Mesenteric fat pad (tissue), 1 donor: ENCODE measurements around the gene ZNF282. TPM values are rescaled to one million over a fixed set of nuclear protein-coding genes. Genes with fewer than 3 reads are reported as not detected.

ENCODE experiments used
- DNase-seq: peaks from one replicate; pipeline ENCODE4 v3.0.0-alpha.2; 2020; ENCODE audit warnings: low spot score
- total RNA-seq: library from RNA; stranded (reverse); fragmentation: NEBNext Ultra II Directional; extraction: Animal tissue kit (Norgen Biotek cat#: 25700); gene quantifications from one replicate; pipeline ENCODE4 v1.2.1, GENCODE V29; 2021
- donor health status: DM: yes; HTN: yes; CAD: no.

Gene ZNF282
- total RNA-seq, 1 donor from 2014 or later = 19.1 TPM

DNA sequence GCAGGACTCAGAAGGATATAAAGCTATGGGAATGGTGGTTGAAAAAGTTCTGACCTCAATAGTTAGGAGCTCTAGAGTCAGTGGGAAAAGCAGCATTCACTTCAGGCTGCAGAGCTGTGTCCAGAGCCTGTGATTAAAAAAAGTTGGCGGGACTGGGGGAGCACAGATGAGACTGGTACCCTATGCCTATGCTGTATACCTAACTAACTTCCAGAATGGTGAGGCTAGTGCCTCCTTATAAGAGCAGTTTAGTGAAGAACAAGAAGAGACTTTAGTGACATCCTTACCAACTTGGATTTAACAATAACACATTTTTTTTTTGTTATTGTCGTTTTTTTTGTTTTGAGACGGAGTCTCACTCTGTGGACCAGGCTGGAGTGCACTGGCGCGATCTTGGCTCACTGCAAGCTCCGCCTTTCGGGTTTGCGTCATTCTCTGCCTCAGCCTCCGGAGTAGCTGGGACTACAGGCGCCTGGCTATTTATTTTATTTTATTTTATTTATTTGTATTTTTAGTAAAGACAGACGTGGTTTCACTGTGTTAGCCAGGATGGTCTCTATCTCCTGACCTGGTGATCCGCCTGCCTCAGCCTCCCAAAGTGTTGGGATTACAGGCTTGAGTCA, 6.6 kb upstream of the ZNF282 start:
- no peak for DNase-seq

DNA sequence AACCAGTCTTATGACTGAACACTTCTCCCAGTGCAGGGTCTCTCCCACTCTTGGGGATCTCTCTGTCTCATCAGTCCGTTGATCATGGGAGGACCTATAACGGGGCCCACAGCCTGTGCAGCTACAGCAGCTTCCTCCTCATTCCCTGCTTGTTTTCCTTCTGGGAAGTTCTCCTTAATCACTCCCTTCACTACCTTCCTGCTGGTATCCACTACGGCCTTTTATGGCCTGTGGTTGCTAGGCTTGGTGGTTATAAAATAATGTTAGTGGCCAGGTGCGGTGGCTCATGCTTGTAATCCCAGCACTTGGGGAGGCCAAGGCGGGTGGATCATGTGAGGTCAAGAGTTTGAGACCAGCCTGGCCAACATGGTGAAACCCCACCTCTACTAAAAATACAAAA, 3.5 kb upstream of the ZNF282 start:
- DNase-seq = peak; percentile 14

DNA sequence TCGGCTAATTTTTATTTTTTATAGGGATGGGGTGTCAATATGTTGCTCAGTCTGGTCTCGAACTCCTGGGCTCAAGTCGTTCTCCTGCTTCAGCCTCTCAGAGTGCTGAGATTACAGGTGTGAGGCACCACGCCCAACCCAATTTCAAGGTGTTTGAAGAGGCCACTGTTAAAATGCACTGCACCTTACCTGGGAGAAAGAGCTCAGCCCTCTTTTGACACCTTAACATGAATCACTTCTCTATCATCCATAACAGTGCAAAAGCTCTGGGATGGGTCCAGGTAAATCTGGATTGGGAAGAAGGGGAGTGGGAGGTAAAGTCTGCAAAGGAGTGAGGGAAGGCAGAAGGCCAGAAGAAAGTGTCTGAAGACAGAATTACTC, 557 bp upstream of the ZNF282 start:
- no peak for DNase-seq

DNA sequence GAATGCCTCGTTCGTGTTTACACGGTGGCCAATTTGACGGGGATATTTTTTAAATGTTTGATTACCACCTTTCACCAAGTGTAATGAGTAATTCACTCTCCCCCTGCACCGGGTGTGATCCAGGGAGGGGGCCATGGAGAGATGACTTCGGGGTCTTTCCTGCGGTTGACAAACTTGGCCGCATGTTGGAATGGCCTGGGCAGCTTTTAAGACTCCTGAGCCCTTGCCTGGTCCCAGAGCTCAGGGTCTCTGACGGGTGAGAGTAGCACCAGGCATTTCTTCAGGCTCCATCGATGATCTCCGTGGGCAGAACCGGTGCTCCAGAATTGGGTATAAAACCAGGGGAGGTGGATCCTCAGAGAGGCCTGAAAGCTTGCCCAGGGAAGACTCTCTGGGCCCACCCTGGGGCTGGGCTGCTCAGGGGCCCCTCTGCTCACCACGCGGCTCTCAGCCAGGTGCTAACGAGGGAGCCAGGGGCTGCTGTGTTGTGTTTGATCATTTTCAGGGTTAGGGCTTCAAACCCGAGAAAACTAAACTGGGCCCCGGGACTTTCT, 882 bp downstream of the ZNF282 start:
- no peak for DNase-seq

DNA sequence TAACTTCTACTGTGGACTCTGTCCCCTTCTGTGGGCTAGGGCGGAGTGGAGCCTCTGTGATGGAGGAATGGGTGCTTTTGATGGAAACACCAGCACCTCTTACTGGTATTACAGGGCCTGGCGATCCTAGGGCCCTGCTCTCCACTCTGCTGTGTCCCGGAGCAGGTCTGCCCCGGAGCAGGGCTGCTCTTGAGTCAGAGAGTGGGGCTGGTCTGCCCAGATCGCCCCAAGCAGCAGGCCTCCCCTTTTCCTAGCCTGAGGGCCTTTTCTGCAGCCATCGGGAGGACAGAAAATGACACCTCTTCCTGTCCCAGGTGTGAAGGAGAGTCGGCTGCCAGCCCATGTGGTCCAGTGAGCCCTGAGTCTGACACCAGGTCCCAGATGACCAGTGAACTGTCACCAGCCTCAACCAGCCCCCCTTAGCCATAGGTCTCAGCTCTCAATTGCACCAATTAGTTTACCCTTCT, 1.4 kb downstream of the ZNF282 start:
- DNase-seq = no peak

DNA sequence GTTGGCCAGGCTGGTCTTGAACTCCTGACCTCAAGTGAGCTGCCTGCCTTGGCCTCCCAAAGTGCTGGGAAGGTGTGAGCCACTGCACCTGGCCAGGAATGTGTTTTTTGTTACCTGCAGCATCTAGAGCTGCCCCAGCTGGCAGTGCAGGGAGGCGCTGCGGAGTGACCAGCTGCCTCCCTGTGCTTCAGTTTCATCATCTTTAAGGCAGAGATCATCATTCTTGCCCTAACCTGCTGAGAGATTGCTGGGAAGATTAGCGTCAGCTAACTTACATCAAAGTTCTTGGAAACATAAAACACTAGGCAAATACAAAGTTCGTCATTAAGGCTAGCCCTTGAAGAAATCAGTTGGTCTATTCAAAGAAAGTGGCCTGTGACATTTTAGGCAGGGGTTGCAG, 2.3 kb downstream of the ZNF282 start:
- DNase-seq = no peak

DNA sequence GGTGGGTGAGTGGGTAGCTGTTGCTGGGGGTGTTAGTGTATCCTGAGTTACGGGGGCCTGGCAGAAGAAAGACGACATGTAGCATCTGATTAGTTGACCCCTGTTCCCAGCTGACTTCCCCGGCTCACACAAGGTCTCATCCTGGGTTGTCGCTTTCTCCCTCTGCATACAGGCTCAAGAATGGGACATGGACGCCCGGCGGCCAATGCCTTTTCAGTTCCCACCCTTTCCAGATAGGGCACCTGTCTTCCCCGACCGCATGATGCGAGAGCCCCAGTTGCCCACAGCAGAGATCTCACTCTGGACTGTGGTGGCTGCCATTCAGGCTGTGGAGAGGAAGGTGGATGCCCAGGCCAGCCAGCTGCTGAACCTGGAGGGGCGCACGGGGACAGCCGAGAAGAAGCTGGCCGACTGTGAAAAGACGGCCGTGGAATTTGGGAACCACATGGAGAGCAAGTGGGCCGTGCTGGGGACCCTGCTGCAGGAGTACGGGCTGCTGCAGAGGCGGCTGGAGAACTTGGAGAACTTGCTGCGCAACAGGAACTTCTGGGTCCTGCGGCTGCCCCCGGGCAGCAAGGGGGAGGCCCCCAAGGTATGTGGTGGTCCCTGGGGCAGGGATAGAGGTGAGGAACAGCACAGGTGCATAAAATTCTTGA, 2.9 kb downstream of the ZNF282 start:
- no peak for DNase-seq

DNA sequence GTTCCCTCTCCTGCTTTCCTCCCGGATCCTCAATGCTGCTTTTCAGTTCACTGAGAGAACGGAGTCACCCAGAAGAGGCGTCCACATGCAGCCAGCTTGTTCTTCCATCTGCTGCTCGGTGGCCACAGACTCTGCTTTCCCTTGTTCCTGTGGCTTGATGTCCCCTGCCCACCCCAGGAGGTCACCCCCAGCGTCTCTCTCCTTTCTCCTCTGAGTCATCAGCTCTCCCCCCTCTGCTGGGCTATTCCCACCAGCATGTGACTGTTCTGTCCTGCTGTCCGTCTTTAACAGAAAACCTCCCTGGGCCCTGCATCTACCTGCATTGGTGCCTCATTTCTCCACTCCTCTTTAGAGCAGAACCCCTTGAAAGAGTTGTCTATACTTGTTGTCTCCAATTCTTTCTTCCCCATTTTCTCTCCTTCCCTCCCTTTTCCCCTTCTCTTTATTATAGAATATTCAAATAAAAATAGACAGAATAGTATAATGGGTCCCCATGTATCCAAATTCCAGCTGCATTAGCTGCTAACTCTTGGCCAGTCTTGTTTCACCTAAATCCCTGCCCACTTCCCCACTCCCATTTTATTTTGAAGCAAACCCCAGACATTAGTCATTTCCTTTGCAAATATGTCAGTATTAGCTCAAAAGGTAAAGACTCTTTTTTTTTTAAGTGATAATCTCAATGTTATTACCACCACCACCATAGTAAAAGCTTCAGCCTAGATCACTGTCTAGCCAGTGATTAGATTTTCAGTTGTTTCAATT, 4.1 kb downstream of the ZNF282 start:
- DNase-seq = no peak

DNA sequence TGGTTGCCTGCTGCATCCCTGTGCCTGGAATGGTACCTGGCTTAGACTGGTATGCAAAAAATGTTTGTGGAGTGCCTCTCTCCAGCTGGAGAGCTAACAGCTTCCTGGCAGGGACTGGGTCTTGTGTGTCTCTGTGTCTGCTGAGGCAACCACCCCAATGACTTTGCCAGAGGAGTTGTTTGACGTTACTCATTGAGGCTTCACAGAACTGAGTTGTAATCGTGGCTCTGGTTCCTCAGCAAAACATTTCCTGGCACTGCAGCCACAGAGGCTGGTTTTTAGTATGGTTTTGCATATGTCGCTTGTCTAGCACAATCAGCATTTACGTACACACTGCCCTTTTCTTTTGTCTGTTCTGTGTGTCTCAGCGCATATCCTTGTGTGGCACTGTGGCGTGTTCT, 7.5 kb downstream of the ZNF282 start:
- DNase-seq = no peak

DNA sequence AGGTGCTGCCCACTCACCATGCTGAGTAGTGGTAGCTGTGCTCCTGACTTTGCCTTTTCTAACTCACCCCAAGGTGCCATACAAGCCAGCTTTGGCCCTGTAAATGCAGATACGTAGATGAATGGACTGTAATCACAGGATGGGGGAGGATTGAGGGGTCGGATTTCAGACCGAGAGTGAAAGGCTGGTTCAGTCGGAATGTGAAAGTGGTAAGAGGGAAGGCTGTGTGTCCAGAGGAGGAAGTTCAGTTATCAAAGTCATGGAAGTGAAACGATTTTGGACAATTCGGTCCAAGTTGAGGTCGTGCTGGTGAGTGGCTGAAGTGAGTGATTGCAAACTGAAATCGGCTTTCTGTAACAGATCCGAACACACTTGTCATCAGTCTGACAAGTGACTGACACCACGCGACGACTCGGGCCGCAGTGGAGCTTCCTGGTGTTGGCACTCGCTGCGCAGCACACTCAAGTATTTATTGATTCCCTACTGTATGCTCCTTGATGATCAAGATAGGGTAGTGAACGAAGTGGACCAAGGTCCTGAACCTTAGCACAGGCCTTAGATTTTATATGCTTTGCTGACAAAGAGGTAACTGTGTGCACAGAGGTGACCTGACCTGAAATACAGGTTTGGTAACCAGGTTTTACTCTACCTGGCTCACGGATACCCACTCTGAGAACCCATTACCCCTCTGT, 10.5 kb downstream of the ZNF282 start:
- DNase-seq = no peak

DNA sequence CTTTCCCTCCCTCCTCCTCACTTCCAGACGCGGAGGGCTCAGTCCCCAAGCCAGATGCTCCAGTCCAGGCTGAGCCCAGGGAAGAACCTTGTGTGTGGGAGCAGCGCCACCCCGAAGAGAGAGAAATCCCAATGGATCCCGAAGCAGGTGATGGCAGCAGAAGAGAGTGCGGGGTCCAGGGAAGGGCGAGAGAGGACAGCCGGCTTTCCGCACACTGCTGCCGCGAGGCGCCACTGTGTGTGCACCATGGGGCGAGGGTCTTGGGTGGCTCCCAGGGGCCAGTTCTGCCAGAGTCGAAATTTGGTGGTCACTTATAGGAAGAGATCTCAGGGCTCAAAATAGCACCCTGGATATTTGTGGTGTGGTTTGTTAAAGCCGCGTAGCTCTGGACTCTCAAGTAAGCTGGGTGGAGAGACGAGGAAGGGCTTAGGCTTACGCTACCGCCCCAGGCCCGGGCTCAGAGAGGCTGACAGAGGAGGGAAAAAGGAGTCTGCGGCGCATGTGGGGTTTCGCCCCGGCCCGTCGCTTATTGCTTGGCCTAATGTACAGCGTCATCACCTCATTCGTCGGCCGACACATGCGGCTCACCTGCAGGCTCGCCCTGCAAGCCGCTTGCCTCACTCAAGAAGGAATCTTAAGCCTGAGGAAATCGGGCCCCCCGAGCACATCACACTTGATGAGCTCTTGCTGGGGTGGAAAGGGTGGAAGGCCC, 12.1 kb downstream of the ZNF282 start:
- DNase-seq = no peak

DNA sequence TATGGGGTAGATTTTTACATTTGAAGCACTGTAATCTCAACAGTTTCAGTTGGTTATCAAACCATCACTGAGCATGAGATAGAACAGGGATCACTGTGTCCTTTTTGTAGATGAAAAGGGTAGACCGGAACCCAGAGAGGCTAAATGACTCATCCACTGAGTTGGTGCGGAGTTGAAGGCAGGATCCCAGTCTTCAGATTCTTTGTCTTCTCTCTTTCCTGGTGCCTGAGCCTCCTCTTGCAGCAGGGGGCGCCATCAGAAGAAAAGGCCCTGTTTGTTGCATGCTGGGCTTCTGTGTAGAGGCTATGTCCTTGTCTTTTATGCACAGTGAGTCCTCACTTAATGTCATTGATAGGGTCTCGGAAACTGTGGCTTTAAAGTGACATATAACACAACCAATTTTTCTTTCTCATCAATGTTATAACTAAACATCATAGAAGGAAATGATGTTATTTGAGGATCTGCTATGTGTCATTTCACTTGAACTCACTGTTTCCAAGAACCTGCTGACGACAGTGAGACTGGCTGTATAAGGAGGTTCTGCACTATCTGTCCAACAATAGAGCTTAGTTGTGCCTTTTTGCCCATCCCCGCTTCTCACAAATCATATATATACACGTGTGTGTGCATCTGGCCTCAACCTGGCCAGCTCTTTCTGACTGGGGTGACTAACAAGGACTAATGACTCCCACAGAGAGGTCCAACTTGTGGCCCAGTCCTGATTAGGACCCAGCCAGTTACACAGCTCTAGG, 14.3 kb downstream of the ZNF282 start:
- no peak for DNase-seq

DNA sequence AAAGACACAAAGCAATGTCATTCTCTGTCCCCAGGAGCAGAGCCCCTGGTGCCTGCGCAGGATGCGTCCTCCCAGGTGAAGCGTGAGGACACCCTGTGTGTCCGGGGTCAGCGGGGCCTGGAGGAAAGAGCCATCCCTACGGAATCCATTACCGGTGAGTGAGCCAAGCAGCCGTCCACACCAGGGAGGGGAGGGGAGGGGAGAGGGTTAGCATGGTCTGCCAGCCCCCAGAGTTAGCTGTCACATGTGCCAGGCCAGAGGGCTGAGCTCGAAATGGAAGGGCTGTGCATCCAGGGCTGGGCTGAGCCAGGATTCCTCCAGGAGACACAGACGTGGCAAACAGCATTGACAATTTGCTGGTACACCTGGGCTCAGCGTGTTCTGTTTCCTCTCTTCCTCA, 15.2 kb downstream of the ZNF282 start:
- no peak for DNase-seq

DNA sequence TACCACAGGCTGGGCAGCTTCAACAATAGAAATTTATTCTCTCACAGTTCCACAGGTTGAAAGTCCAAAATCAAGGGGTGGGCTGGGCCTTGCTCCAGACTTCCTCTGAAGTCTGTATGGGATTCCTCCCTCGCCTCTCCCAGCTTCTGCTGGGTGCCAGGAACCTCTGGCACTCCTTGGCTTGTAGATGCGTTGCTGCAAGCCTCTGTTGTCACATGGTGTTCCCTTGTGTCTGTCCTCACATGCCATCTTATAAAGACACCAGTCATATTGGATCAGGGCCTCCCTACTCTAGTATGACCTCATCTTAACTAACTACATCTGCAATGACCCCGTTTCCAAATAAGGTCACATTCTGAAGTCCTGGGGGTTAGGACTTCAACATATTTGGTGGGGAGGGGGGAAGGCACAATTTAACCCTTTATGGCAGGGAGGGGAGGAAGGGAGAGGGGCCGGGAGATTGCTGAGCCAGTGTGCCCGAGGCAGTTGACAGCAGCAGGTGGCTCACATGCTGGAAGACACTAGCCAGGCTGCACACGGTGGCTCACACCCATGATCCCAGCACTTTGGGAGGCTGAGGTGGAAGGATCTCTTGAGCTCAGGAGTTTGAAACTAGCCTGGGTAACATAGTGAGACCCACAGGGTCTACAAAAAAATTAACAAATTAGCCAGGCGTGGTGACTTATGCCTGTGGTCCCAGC, 18.8 kb downstream of the ZNF282 start:
- no peak for DNase-seq

DNA sequence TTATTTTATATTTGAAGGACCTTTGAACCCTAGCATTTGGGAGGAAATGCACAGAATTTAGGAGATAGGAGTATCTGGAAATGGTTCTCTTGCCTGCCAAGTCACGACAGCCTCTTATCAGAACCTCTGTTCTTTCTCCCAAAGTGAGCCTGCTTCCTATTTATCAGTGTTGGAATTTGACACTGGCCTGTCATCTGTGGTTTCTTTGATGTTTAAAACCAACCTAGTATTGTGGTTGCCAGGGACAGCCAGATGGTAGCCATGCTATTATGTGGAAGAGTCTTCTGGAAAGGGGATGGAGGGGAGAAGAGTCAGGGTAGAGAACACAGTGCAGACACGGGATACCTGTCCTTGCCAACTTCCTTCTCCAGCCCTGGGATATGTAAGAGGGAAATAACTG, 21.1 kb downstream of the ZNF282 start:
- no peak for DNase-seq

DNA sequence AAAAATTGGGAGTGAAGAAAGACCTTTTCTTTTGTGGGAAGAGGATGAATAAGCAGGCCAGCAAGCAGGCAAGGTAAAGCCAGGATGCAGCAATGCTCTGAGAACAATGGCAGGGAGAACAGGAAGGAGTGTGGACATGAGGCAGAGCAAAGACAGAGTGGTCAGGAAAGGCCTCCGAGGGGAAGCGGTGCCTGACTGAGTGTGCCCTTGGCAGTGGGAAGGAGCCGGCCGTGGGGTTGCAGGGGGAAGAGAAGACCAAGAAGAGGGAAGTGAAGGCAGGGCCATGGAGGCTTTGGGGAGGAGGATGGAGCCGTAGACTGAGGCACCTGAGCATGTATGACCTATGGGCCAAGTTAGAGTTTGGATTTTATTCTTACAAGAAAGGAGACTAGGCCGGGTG, 22.2 kb downstream of the ZNF282 start:
- no peak for DNase-seq

DNA sequence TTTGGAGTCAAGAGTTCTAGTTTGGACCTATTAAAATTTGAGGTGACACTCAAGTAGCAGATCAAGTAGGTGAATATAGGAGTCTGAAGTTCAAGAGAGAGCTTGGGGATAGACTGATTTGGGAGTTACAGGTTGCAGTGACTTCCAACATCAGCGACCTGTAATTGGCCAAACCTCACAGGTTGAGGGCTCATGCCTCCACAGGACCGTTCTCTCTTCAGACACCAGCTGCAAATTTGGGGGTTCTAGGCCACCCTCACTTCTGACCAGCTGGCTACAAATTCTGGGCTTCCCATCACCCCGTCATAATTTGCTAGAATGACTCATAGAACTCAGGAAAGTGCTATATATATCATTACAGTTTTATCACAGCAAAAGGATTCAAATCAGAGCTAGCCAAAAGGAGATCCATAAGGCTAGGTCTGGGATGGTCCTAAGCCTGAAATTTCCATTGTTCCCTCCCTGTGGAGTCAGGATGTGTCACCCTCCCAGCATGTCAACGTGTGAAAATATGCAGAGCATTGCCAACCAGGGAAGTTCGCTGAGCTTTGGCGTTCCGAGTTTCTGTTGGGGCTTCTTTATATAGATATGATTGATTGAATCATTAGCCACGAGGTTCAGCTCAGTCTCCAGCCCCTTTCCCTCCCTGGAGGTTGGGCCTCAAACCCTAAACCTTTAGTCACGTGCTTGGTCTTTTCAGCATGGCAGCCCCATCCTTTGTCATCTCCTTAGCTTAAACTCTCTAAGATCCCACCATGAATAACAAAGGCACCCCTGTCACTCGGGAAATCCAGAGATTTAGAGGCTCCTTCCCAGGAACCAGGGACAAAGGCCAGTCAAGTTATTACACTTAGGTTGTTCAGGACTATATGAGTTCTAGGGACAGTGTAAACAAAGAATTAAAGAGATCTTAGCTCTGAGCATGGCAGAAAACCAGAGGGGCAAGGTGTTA, 23.4 kb downstream of the ZNF282 start:
- no peak for DNase-seq

DNA sequence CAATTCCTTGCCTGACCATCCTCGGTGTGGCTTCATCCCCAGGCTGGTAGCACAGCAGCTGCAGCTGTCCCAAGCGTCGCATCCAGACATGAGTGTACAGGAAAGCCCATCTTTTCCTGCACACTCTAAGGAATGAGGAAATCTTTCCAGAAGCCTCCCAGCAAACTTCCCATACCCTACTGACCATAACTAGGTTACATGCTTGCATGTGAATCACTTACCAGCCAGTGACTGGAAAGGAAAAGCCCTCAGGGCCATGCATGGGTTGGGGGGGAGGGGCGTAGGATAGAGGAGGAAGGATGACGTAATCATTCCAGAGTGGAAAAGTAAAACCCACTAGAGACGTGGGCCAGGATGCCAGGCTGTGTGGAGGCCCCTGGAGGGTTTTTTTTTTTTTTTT, 25.2 kb downstream of the ZNF282 start:
- no peak for DNase-seq
